ENCODE data around the gene FAM120A.

GRCh38 chr9:93569621-93570174 lies 118.2 kb downstream of the FAM120A start:
- TF ChIP-seq MAX (CRISPR knock-in tag; IDR thresholded peaks at IDR 0.05) (no peak), TCF7 (CRISPR knock-in tag; IDR thresholded peaks at IDR 0.05; ENCODE audit: low read depth) (no peak), ATF1 (CRISPR knock-in tag; IDR thresholded peaks at IDR 0.05) (no peak), ZNF138 (CRISPR knock-in tag; conservative IDR thresholded peaks at IDR 0.05) (no peak)

All from WTC11 (cell line).